Fibroblast of the aortic adventitia (primary cell): ENCODE measurements around the gene GON7. TPM values are rescaled to one million over a fixed set of nuclear protein-coding genes. Genes with fewer than 3 reads are reported as not detected.
A peak's percentile ranks its signal among the peaks of the same experiment; 100 is the strongest.

ENCODE experiments used
- DNase-seq: peaks from one replicate; pipeline ENCODE4 v3.0.0-alpha.2; 2010; ENCODE audit warnings: low read depth
- H3K4me3 ChIP-seq: 2 replicates; pipeline ENCODE4 v1.5.1; 2011; ENCODE audit warnings: low read depth, mild to moderate bottlenecking, control low read depth, low read length, moderate library complexity
- CTCF ChIP-seq: IDR thresholded peaks from 2 replicates; pipeline ENCODE4 v1.5.1; 2011; ENCODE audit warnings: mild to moderate bottlenecking, low read length, control low read depth, inconsistent platforms; ENCODE audit not compliant: insufficient read depth
- total RNA-seq: library from RNA; depleted of rRNA; stranded (reverse); fragments of >200 nt; gene quantifications from 2 replicates; pipeline ENCODE4 v1.2.3, GENCODE V29; 2012; ENCODE audit warnings: low replicate concordance

The GON7 gene
- total RNA-seq, 1 donor: 28.1 TPM

- no peak overlapping the region for H3K4me3 ChIP-seq
- no peak for TF ChIP-seq CTCF
- DNase-seq: no peak
Measured at GRCh38 chr14:93220509-93220908, 13.6 kb upstream of the GON7 start.

- TF ChIP-seq CTCF: peak; percentile 56
- DNase-seq: peak; percentile 73
- no peak overlapping the region for H3K4me3 ChIP-seq
Measured at GRCh38 chr14:93219103-93219726, 12.3 kb upstream of the GON7 start.

GRCh38 chr14:93214598-93214997 lies 7.7 kb upstream of the GON7 start:
- no peak overlapping the region for H3K4me3 ChIP-seq
- no peak for TF ChIP-seq CTCF

GRCh38 chr14:93212432-93212831 lies 5.6 kb upstream of the GON7 start:
- TF ChIP-seq CTCF: no peak
- DNase-seq: no peak
- H3K4me3 ChIP-seq: no peak overlapping the region

More at GRCh38 chr14:93214598-93214997, 7.7 kb upstream of the GON7 start:
- no peak for DNase-seq

- peak; percentile 36 for TF ChIP-seq CTCF
Measured at GRCh38 chr14:93207468-93208308, 823 bp upstream of the GON7 start.

GRCh38 chr14:93201155-93201704 lies 5.6 kb downstream of the GON7 start:
- TF ChIP-seq CTCF: no peak
- H3K4me3 ChIP-seq: no peak overlapping the region
- DNase-seq: no peak

More at GRCh38 chr14:93207468-93208308, 823 bp upstream of the GON7 start:
- peak overlapping the region; percentile 93 for H3K4me3 ChIP-seq
- DNase-seq: peak; percentile 51
